HG02943 (cell line): ENCODE data around the gene ADPRHL1.

Experiments used
- ATAC-seq: cut with Tn5 transposase; IDR thresholded peaks from one replicate; pipeline ENCODE4 v1.9.1; 2021; ENCODE audit warnings: mild to moderate bottlenecking, low read depth, moderate library complexity; ENCODE audit not compliant: unreplicated experiment

Gene ADPRHL1

GRCh38 chr13:113420232-113420631 is 33.1 kb downstream of the ADPRHL1 start:
- ATAC-seq = no peak

- no peak for ATAC-seq
These were observed 33.6 kb downstream of the ADPRHL1 start for GRCh38 chr13:113419531-113420193.

- ATAC-seq = no peak
These were observed 34.6 kb downstream of the ADPRHL1 start for GRCh38 chr13:113418722-113419049.

GRCh38 chr13:113417836-113418721 is 35.2 kb downstream of the ADPRHL1 start:
- ATAC-seq = no peak

- ATAC-seq = no peak
These were observed 36.1 kb downstream of the ADPRHL1 start for GRCh38 chr13:113417008-113417751.

GRCh38 chr13:113415825-113416224 is 37.5 kb downstream of the ADPRHL1 start:
- ATAC-seq = no peak

- ATAC-seq = no peak
These were observed 38.3 kb downstream of the ADPRHL1 start for GRCh38 chr13:113415032-113415431.

- no peak for ATAC-seq
These were observed 39.0 kb downstream of the ADPRHL1 start for GRCh38 chr13:113414335-113414734.

- no peak for ATAC-seq
These were observed 39.4 kb downstream of the ADPRHL1 start for GRCh38 chr13:113413898-113414282.

- no peak for ATAC-seq
These were observed 40.0 kb downstream of the ADPRHL1 start for GRCh38 chr13:113413178-113413897.

- ATAC-seq = no peak
These were observed 40.8 kb downstream of the ADPRHL1 start for GRCh38 chr13:113412440-113412839.

GRCh38 chr13:113411216-113412023 is 41.9 kb downstream of the ADPRHL1 start:
- ATAC-seq = no peak

GRCh38 chr13:113410472-113411201 is 42.7 kb downstream of the ADPRHL1 start:
- ATAC-seq = no peak

GRCh38 chr13:113408562-113408961 is 44.7 kb downstream of the ADPRHL1 start:
- ATAC-seq = no peak

GRCh38 chr13:113407531-113408393 is 45.5 kb downstream of the ADPRHL1 start:
- no peak for ATAC-seq

- ATAC-seq = no peak
These were observed 46.2 kb downstream of the ADPRHL1 start for GRCh38 chr13:113407103-113407530.

GRCh38 chr13:113406321-113407102 is 46.8 kb downstream of the ADPRHL1 start:
- ATAC-seq = no peak
